T-cell (primary cell): Measurements from ENCODE around the gene ANP32E. TPM values are rescaled to one million over a fixed set of nuclear protein-coding genes. Genes with fewer than 3 reads are reported as not detected.

ENCODE experiments used
- ATAC-seq, 4 experiments: fragments of 200-7000 bp in 3 of 4; fragments of 150-1000 bp in 1 of 4; cut with Tn5 transposase; replicated peaks in 1 of 4; 1 replicate in 3 of 4; 2 replicates in 1 of 4; pipeline ENCODE4 v1.10.0; 2021; ENCODE audit warnings: moderate library complexity in 3 of 4, mild to moderate bottlenecking in 2 of 4, moderate number of reproducible peaks in 1 of 4
- CTCF ChIA-PET, 2 donors: fragments of 300-600 bp; sonication (Branson Sonifier 250); formaldehyde crosslinking; loops; one replicate each; lab custom pipeline; 2022; ENCODE audit warnings: antibody characterized with exemption in 2 of 2; lab: Charles Lee
- POLR2A ChIA-PET, 2 donors: fragments of 300-600 bp; sonication (Branson Sonifier 250); formaldehyde crosslinking; loops; one replicate each; lab custom pipeline; 2022; ENCODE audit warnings: antibody characterized with exemption in 2 of 2; lab: Charles Lee
- DNase-seq, 35 experiments: peaks; one replicate each; pipeline versions ENCODE4 v3.0.0 to v3.0.0-alpha.2; 2013 to 2023
- H3K27ac ChIP-seq: one replicate; pipeline ENCODE4 v1.5.1; 2013; ENCODE audit warnings: low read length
- H3K27me3 ChIP-seq, 2 experiments: replicated peaks in 1 of 2; 1 replicate in 1 of 2; 2 replicates in 1 of 2; pipeline versions ENCODE4 v1.6.1 to v1.7.0; 2013; ENCODE audit warnings: low read length in 1 of 2, mixed read lengths in 1 of 2; ENCODE audit not compliant: control insufficient read depth in 2 of 2, insufficient read depth in 2 of 2; ENCODE audit errors: extremely low read depth in 1 of 2
- H3K36me3 ChIP-seq, 2 donors: 1 replicate in 1 of 2; 2 replicates in 1 of 2; pipeline versions ENCODE4 v1.6.1 to v1.7.0; 2013; ENCODE audit warnings: low read length in 1 of 2; ENCODE audit not compliant: control insufficient read depth in 2 of 2, insufficient read depth in 1 of 2; ENCODE audit errors: extremely low read depth in 1 of 2
- H3K4me1 ChIP-seq, 2 experiments: 1 replicate in 1 of 2; 2 replicates in 1 of 2; pipeline versions ENCODE4 v1.6.1 to v1.7.0; 2013; ENCODE audit warnings: low read length in 2 of 2, mixed read lengths in 1 of 2; ENCODE audit not compliant: insufficient read depth in 2 of 2, control insufficient read depth in 1 of 2; ENCODE audit errors: extremely low read depth in 1 of 2
- H3K4me3 ChIP-seq, 2 donors: 1 replicate in 1 of 2; 2 replicates in 1 of 2; pipeline versions ENCODE4 v1.5.1 to v1.7.0; 2013; ENCODE audit warnings: mild to moderate bottlenecking in 2 of 2, low read length in 1 of 2, moderate library complexity in 1 of 2; ENCODE audit not compliant: control insufficient read depth in 1 of 2; ENCODE audit errors: extremely low read depth in 1 of 2
- H3K9me3 ChIP-seq: 2 replicates; pipeline ENCODE4 v1.7.0; 2013
- H3K27ac Mint-ChIP-seq, 2 donors: one replicate each; pipeline ENCODE4 v1.8.0; 2020 to 2021; ENCODE audit warnings: mild to moderate bottlenecking in 2 of 2, mixed read lengths in 2 of 2
- H3K27me3 Mint-ChIP-seq, 2 donors: one replicate each; pipeline ENCODE4 v1.8.0; 2021 to 2022; ENCODE audit warnings: mixed read lengths in 2 of 2
- H3K36me3 Mint-ChIP-seq: one replicate; pipeline ENCODE4 v1.8.0; 2021; ENCODE audit warnings: mixed read lengths
- H3K4me1 Mint-ChIP-seq, 3 donors: one replicate each; pipeline ENCODE4 v1.8.0; 2020 to 2022; ENCODE audit warnings: mixed read lengths in 3 of 3, mild to moderate bottlenecking in 1 of 3
- H3K4me3 Mint-ChIP-seq, 3 donors: one replicate each; pipeline ENCODE4 v1.8.0; 2020 to 2022; ENCODE audit warnings: mild to moderate bottlenecking in 3 of 3, mixed read lengths in 3 of 3, moderate library complexity in 3 of 3
- H3K9me3 Mint-ChIP-seq, 3 donors: one replicate each; pipeline ENCODE4 v1.8.0; 2020 to 2022; ENCODE audit warnings: mixed read lengths in 3 of 3
- WGBS: methylation state at CpG from one replicate; pipeline ENCODE4 v1.1.5; 2013; ENCODE audit warnings: missing lambda C conversion rate; ENCODE audit not compliant: insufficient coverage; 5-methylcytosine and 5-hydroxymethylcytosine counted together
- total RNA-seq, 35 experiments: library from RNA in 6 of 35; stranded (reverse) in 6 of 35; fragments of 120-200 nt in 1 of 35; gene quantifications; one replicate each; pipeline versions ENCODE4 v1.2.1 to v1.2.4 and lab custom pipeline; 2013 to 2026

The ANP32E gene
- total RNA-seq, 5 donors from 2014 or later (not counting 1 experiment from before 2014, with no cell fraction given) = 40.2 to 46.3 (median 44.9) TPM

- Mint-ChIP-seq H3K4me3 (peak overlapping the region; percentile 97 to 99 (median 99)), H3K27ac (peak overlapping the region; percentile 98 to 99), H3K9me3 (no peaks in the 10 kb centered on the region), H3K4me1 (peaks cover 29 to 37% (median 30%) of the 10 kb centered on the region in 3 donors), H3K27me3 (no peaks in the 10 kb centered on the region), H3K36me3 (peaks cover 30% of the 10 kb centered on the region)
- Histone ChIP-seq H3K4me1 (peaks cover 13 to 29% of the 10 kb centered on the region in 2 experiments), H3K9me3 (no peaks in the 10 kb centered on the region), H3K27ac (peak overlapping the region; percentile 95), H3K4me3 (peak overlapping the region; percentile 71 to 90), H3K36me3 (peaks cover 13 to 32% of the 10 kb centered on the region in 2 donors), H3K27me3 (no peaks in the 10 kb centered on the region)
- 0% methylated on average over 16 of the region's 21 CpGs for WGBS
- POLR2A ChIA-PET = no interaction called here
- DNase-seq = peak in 34 of 35 experiments; percentile 11 to 63 (median 34)
- peak; percentile 47 to 65 (median 52) for ATAC-seq
- CTCF ChIA-PET = interaction anchor here in 1 of 2 donors (1.8 kb wide), 1 partner anchor 12 kb away, joined by 6 read pairs; no protein-coding TSS in a partner anchor
These were observed 32.4 kb upstream of the ANP32E start for GRCh38 chr1:150268340-150268704.

GRCh38 chr1:150267896-150268295 is 32.0 kb upstream of the ANP32E start:
- Histone ChIP-seq H3K36me3 (peaks cover 13 to 32% of the 10 kb centered on the region in 2 donors), H3K4me1 (peaks cover 13 to 29% of the 10 kb centered on the region in 2 experiments), H3K4me3 (peak overlapping the region; percentile 71 to 90), H3K27ac (peak overlapping the region; percentile 95), H3K27me3 (no peaks in the 10 kb centered on the region), H3K9me3 (no peaks in the 10 kb centered on the region)
- no peak for DNase-seq
- POLR2A ChIA-PET = no interaction called here
- Mint-ChIP-seq H3K4me1 (peaks cover 29 to 37% (median 30%) of the 10 kb centered on the region in 3 donors), H3K36me3 (peaks cover 27% of the 10 kb centered on the region), H3K27me3 (no peaks in the 10 kb centered on the region), H3K9me3 (no peaks in the 10 kb centered on the region), H3K27ac (peak overlapping the region; percentile 98 to 99), H3K4me3 (peak overlapping the region; percentile 97 to 99 (median 99))
- WGBS = 34% methylated on average over 6 of the region's 6 CpGs
- CTCF ChIA-PET = no interaction called here
- ATAC-seq = no peak

GRCh38 chr1:150263549-150263948 is 27.6 kb upstream of the ANP32E start:
- Mint-ChIP-seq H3K4me1 (peaks cover 20% of the 10 kb centered on the region in 3 donors), H3K9me3 (no peaks in the 10 kb centered on the region), H3K36me3 (peaks cover 24% of the 10 kb centered on the region), H3K27ac (no peak overlapping the region), H3K4me3 (no peak overlapping the region), H3K27me3 (peaks cover 5 to 8% of the 10 kb centered on the region in 2 donors)
- whole genome bisulfite sequencing = no CpG with 5 or more reads among the region's 6 CpGs
- ATAC-seq (no peak), DNase-seq (no peak)
- POLR2A ChIA-PET = interaction anchor here in 1 of 2 donors (0.7 kb wide), 1 partner anchor 81 kb away, joined by 5 read pairs; no protein-coding TSS in a partner anchor
- peaks cover 13 to 32% of the 10 kb centered on the region in 2 donors for H3K36me3 ChIP-seq
- no peak overlapping the region for H3K27ac ChIP-seq
- CTCF ChIA-PET = interaction anchor here (0.6 to 0.7 kb wide), 2 partner anchors 19 to 1049 kb away, joined by 3 to 9 read pairs; no protein-coding TSS in a partner anchor
- no peaks in the 10 kb centered on the region for H3K9me3 ChIP-seq
- peaks cover 2 to 9% of the 10 kb centered on the region in 2 experiments for H3K27me3 ChIP-seq
- H3K4me3 ChIP-seq = no peak overlapping the region
- H3K4me1 ChIP-seq = peaks cover 11 to 18% of the 10 kb centered on the region in 2 experiments

- Mint-ChIP-seq H3K27me3 (peaks cover 11 to 17% of the 10 kb centered on the region in 2 donors), H3K27ac (peak overlapping the region; percentile 7 to 57), H3K4me3 (no peak overlapping the region), H3K4me1 (peaks cover 11 to 12% (median 12%) of the 10 kb centered on the region in 3 donors), H3K9me3 (no peaks in the 10 kb centered on the region), H3K36me3 (peaks cover 24% of the 10 kb centered on the region)
- peaks cover 13 to 32% of the 10 kb centered on the region in 2 donors for H3K36me3 ChIP-seq
- H3K4me1 ChIP-seq = peaks cover 4 to 9% of the 10 kb centered on the region in 2 experiments
- H3K9me3 ChIP-seq = no peaks in the 10 kb centered on the region
- ATAC-seq (peak in 1 of 4 experiments; percentile 27), DNase-seq (no peak)
- H3K27ac ChIP-seq = no peak overlapping the region
- no peak overlapping the region for H3K4me3 ChIP-seq
- peaks cover 7 to 17% of the 10 kb centered on the region in 2 experiments for H3K27me3 ChIP-seq
- 100% methylated on average over 1 of the region's 6 CpGs for WGBS
- ChIA-PET POLR2A (interaction anchor here in 1 of 2 donors (0.5 kb wide), 1 partner anchor 15 kb away, joined by 3 read pairs; no protein-coding TSS in a partner anchor), CTCF (interaction anchor here in 1 of 2 donors (0.6 kb wide), 2 partner anchors 18 to 108 kb away, joined by 3 read pairs; no protein-coding TSS in a partner anchor)
These were observed 26.7 kb upstream of the ANP32E start for GRCh38 chr1:150262388-150263320.

GRCh38 chr1:150261367-150261766 is 25.5 kb upstream of the ANP32E start:
- H3K36me3 ChIP-seq = peaks cover 11 to 20% of the 10 kb centered on the region in 2 donors
- DNase-seq (no peak), ATAC-seq (no peak)
- peaks cover 21 to 29% of the 10 kb centered on the region in 2 donors for H3K27me3 Mint-ChIP-seq
- 86% methylated on average over 4 of the region's 6 CpGs for WGBS
- peaks cover 1 to 6% (median 5%) of the 10 kb centered on the region in 3 donors for H3K4me1 Mint-ChIP-seq
- H3K27me3 ChIP-seq = peaks cover 8 to 29% of the 10 kb centered on the region in 2 experiments
- no peak overlapping the region for H3K27ac ChIP-seq
- H3K4me3 Mint-ChIP-seq = no peak overlapping the region
- ChIA-PET CTCF (no interaction called here), POLR2A (no interaction called here)
- H3K4me3 ChIP-seq = no peak overlapping the region
- no peak overlapping the region for H3K27ac Mint-ChIP-seq
- H3K9me3 Mint-ChIP-seq = no peaks in the 10 kb centered on the region
- no peaks in the 10 kb centered on the region for H3K9me3 ChIP-seq
- peaks cover 17% of the 10 kb centered on the region for H3K36me3 Mint-ChIP-seq
- peaks cover 0 to 6% of the 10 kb centered on the region in 2 experiments for H3K4me1 ChIP-seq
